Measurements from ENCODE around the gene TNIK. TPM values are rescaled to one million over a fixed set of nuclear protein-coding genes. Genes with fewer than 3 reads are reported as not detected.

The TNIK gene
- total and polyA plus RNA-seq, 2 of the 13 experiments (the other 11 are each of a cell fraction or from before 2014, with no cell fraction given), result 0.15 to 0.22 TPM

GRCh38 chr3:171157286-171157685 is 302.9 kb downstream of the TNIK start (continued):
- TF ChIP-seq RBM39 (IDR thresholded peaks at IDR 0.05; ENCODE audit: low read depth, low read length, poor library complexity, severe bottlenecking) (no peak), ZNF33B (CRISPR knock-in tag; IDR thresholded peaks at IDR 0.05) (no peak), ZNF678 (CRISPR knock-in tag; IDR thresholded peaks at IDR 0.05) (0 out of 2 replicates have a peak, but pooled peaks have one; percentile 51), EP300 (IDR thresholded peaks at IDR 0.05; ENCODE audit: low read depth in 2 of 2, low read length in 2 of 2) (peak in 1 of 2 experiments; percentile 85; a peak in 1 of 4 replicates), EP300 (CRISPR knock-in tag; IDR thresholded peaks at IDR 0.05; ENCODE audit: borderline replicate concordance) (peak; percentile 81), MTA1 (CRISPR knock-in tag; IDR thresholded peaks at IDR 0.05; ENCODE audit: borderline replicate concordance) (peak; percentile 83; the same call in 1 of the 2 replicates), MED1 (CRISPR knock-in tag; IDR thresholded peaks at IDR 0.05) (no peak), YEATS2 (CRISPR knock-in tag; IDR thresholded peaks at IDR 0.05; ENCODE audit: borderline replicate concordance) (no peak), MLXIP (CRISPR knock-in tag; IDR thresholded peaks at IDR 0.05; ENCODE audit: borderline replicate concordance) (no peak), ZNF720 (CRISPR knock-in tag; IDR thresholded peaks at IDR 0.05) (no peak), ZNF333 (CRISPR knock-in tag; IDR thresholded peaks at IDR 0.05; ENCODE audit: borderline replicate concordance) (no peak), BRD4 (CRISPR knock-in tag; IDR thresholded peaks at IDR 0.05) (no peak), CHCHD3 (CRISPR knock-in tag; IDR thresholded peaks at IDR 0.05) (no peak), SMC3 (IDR thresholded peaks at IDR 0.05; ENCODE audit: low read length) (no peak), ZBTB49 (CRISPR knock-in tag; IDR thresholded peaks at IDR 0.05; ENCODE audit: borderline replicate concordance) (no peak), RARG (CRISPR knock-in tag; IDR thresholded peaks at IDR 0.05; ENCODE audit: low read depth) (no peak), RBM22 (optimal IDR thresholded peaks at IDR 0.05; ENCODE audit: low read length) (no peak), ZNF180 (CRISPR knock-in tag; IDR thresholded peaks at IDR 0.05; ENCODE audit: borderline replicate concordance, low read depth) (no peak), GPN1 (CRISPR knock-in tag; IDR thresholded peaks at IDR 0.05; ENCODE audit: borderline replicate concordance) (no peak), KMT2A (CRISPR knock-in tag; IDR thresholded peaks at IDR 0.05) (no peak), ZNF644 (CRISPR knock-in tag; IDR thresholded peaks at IDR 0.05; ENCODE audit: low read depth) (peak; percentile 25; the same call in 1 of the 2 replicates), REL (CRISPR knock-in tag; conservative IDR thresholded peaks at IDR 0.05) (no peak), SSRP1 (CRISPR knock-in tag; IDR thresholded peaks at IDR 0.05) (no peak), ZNF570 (CRISPR knock-in tag; IDR thresholded peaks at IDR 0.05; ENCODE audit: borderline replicate concordance) (no peak), ZNF557 (CRISPR knock-in tag; IDR thresholded peaks at IDR 0.05) (no peak), ZNF24 (IDR thresholded peaks at IDR 0.05) (no peak), ZNF572 (CRISPR knock-in tag; IDR thresholded peaks at IDR 0.05) (no peak), HNF4A (CRISPR knock-in tag; IDR thresholded peaks at IDR 0.05) (no peak; the same call in 1 of the 2 replicates), KDM5A (IDR thresholded peaks at IDR 0.05; ENCODE audit: borderline replicate concordance, low read length) (no peak), NCOA1 (CRISPR knock-in tag; IDR thresholded peaks at IDR 0.05) (no peak)

All from HepG2 (cell line).